WTC11 (cell line): Measurements from ENCODE around the gene SLC18A2. TPM values are rescaled to one million over a fixed set of nuclear protein-coding genes. Genes with fewer than 3 reads are reported as not detected.

ENCODE experiments used
- ATAC-seq: fragments of 200-7000 bp; cut with Tn5 transposase; 2 replicates; pipeline ENCODE4 v1.10.0; 2021; ENCODE audit warnings: mild to moderate bottlenecking, moderate library complexity
- CTCF ChIA-PET: fragments of 300-600 bp; sonication (Branson Sonifier 250); formaldehyde crosslinking; loops from one replicate; lab custom pipeline; 2021; ENCODE audit warnings: antibody characterized with exemption; lab: Charles Lee
- POLR2A ChIA-PET: fragments of 350-600 bp; sonication (Branson Sonifier 250); formaldehyde crosslinking; loops from one replicate; lab custom pipeline; 2021; ENCODE audit warnings: antibody characterized with exemption; lab: Charles Lee
- DNase-seq: peaks from one replicate; pipeline ENCODE4 v3.0.0; 2021; ENCODE audit warnings: low spot score
- H3K27ac Mint-ChIP-seq: 2 replicates; pipeline ENCODE4 v1.8.0; 2021; ENCODE audit warnings: mixed read lengths
- H3K27me3 Mint-ChIP-seq: 2 replicates; pipeline ENCODE4 v1.8.0; 2021; ENCODE audit warnings: low read depth, mild to moderate bottlenecking, moderate library complexity, mixed read lengths
- H3K36me3 Mint-ChIP-seq: 2 replicates; pipeline ENCODE4 v1.8.0; 2021; ENCODE audit warnings: mixed read lengths
- H3K4me1 Mint-ChIP-seq: 2 replicates; pipeline ENCODE4 v1.8.0; 2022; ENCODE audit warnings: mixed read lengths
- H3K4me3 Mint-ChIP-seq: 2 replicates; pipeline ENCODE4 v1.8.0; 2021; ENCODE audit warnings: mild to moderate bottlenecking, moderate library complexity, mixed read lengths
- H3K9me3 Mint-ChIP-seq: 2 replicates; pipeline ENCODE4 v1.8.0; 2021; ENCODE audit warnings: mixed read lengths
- AFF4 ChIP-seq: sonication (generic); formaldehyde crosslinking; IDR thresholded peaks from 2 replicates; pipeline ENCODE4 v1.8.1; 2023; ENCODE audit warnings: mild to moderate bottlenecking, missing genetic modification reagents, borderline replicate concordance
- CREB1 ChIP-seq: sonication (generic); formaldehyde crosslinking; IDR thresholded peaks from 2 replicates; pipeline ENCODE4 v1.8.0; 2023; ENCODE audit warnings: mild to moderate bottlenecking, missing genetic modification reagents
- CTCF ChIP-seq: fragments of 200-600 bp; IDR thresholded peaks from 2 replicates; pipeline ENCODE4 v1.8.0; 2022; ENCODE audit warnings: antibody characterized with exemption
- FOXK1 ChIP-seq: sonication (generic); formaldehyde crosslinking; IDR thresholded peaks from 2 replicates; pipeline ENCODE4 v1.8.0; 2022; ENCODE audit warnings: mild to moderate bottlenecking, moderate library complexity, missing genetic modification reagents
- NR3C1 ChIP-seq: sonication (generic); formaldehyde crosslinking; conservative IDR thresholded peaks from 2 replicates; pipeline ENCODE4 v1.8.1; 2023; ENCODE audit warnings: low read depth, mild to moderate bottlenecking, missing genetic modification reagents
- PRRX2 ChIP-seq: fragments of 250-450 bp; sonication (Bioruptor Pico); IDR thresholded peaks from 2 replicates; pipeline ENCODE4 v1.8.0; 2021; ENCODE audit warnings: mild to moderate bottlenecking
- SMAD3 ChIP-seq: sonication (generic); formaldehyde crosslinking; IDR thresholded peaks from 2 replicates; pipeline ENCODE4 v1.8.0; 2022; ENCODE audit warnings: missing genetic modification reagents, mild to moderate bottlenecking, borderline replicate concordance
- SMAD4 ChIP-seq: sonication (generic); formaldehyde crosslinking; IDR thresholded peaks from 2 replicates; pipeline ENCODE4 v1.8.0; 2022; ENCODE audit warnings: mild to moderate bottlenecking, missing genetic modification reagents
- SP1 ChIP-seq: sonication (generic); formaldehyde crosslinking; conservative IDR thresholded peaks from 2 replicates; pipeline ENCODE4 v1.8.1; 2022; ENCODE audit warnings: missing genetic modification reagents
- TEAD1 ChIP-seq: sonication (generic); formaldehyde crosslinking; IDR thresholded peaks from 2 replicates; pipeline ENCODE4 v1.8.0; 2022; ENCODE audit warnings: mild to moderate bottlenecking, missing genetic modification reagents
- ZNF396 ChIP-seq: fragments of 250-450 bp; sonication (Bioruptor Pico); IDR thresholded peaks from 2 replicates; pipeline ENCODE4 v1.8.0; 2021; ENCODE audit warnings: mild to moderate bottlenecking, moderate library complexity, borderline replicate concordance
- total RNA-seq: library from RNA; stranded (reverse); gene quantifications from 3 replicates; pipeline ENCODE4 v1.2.3, GENCODE V29; 2021
- TF ChIP-seq, protein P1 (sequence below): sonication (generic); formaldehyde crosslinking; IDR thresholded peaks from 2 replicates; pipeline ENCODE4 v1.8.1; 2023; ENCODE audit warnings: mild to moderate bottlenecking, missing genetic modification reagents, moderate library complexity
- TF ChIP-seq, protein P2 (sequence below): sonication (generic); formaldehyde crosslinking; IDR thresholded peaks from 2 replicates; pipeline ENCODE4 v1.8.1; 2022; ENCODE audit warnings: missing genetic modification reagents, borderline replicate concordance

The SLC18A2 gene
- total RNA-seq, 1 experiment from 2014 or later: 5.9 TPM

DNA sequence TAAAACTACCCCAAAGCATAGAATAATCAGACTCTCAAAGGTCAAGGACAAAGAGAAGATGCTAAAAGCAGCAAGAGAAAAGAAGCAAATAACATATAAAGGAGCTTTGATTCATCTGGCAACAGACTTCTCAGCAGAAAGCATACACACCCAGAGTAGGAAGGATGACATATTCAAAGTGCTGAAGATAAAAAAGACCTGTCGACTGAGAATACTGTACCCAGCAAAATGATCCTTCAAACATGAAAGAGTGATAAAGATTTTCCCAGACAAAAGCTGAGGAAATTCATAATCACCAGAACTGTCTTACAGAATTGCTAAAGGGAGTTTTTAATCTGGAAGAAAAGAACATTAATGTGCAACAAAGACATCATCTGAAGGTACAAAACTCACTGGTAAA lies 28.7 kb upstream of the SLC18A2 start (continued):
- TF ChIP-seq, protein P1, sequence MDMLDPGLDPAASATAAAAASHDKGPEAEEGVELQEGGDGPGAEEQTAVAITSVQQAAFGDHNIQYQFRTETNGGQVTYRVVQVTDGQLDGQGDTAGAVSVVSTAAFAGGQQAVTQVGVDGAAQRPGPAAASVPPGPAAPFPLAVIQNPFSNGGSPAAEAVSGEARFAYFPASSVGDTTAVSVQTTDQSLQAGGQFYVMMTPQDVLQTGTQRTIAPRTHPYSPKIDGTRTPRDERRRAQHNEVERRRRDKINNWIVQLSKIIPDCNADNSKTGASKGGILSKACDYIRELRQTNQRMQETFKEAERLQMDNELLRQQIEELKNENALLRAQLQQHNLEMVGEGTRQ (CRISPR knock-in tag): no peak
- TF ChIP-seq TEAD1 (no peak), PRRX2 (no peak), SMAD3 (CRISPR knock-in tag) (no peak), CTCF (no peak)

DNA sequence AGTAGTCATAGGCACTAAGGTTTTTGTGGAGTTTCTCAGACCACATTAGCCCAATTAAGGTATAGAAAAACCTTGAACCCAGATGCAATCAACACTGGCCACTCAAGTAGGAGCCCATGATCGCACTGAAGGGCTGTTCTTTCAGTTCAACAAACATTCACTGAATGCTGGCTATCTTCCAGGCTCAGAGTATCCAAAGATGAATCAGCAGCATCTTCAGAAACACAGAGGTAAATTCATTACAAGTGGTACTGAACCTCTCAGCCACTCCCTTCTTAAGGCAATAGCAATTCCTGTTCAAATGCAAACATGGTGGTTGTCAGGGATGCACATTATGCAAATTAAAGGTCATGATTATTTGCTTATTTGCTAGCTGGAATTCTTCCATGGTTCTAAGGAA lies 26.5 kb upstream of the SLC18A2 start:
- ChIA-PET POLR2A (no interaction called here), CTCF (no interaction called here)
- Mint-ChIP-seq H3K27ac (no peak overlapping the region), H3K36me3 (peaks cover 8% of the 10 kb centered on the region; the same call in 1 of the 2 replicates), H3K27me3 (peaks cover 75% of the 10 kb centered on the region), H3K9me3 (peaks cover 26% of the 10 kb centered on the region), H3K4me1 (peaks cover 10% of the 10 kb centered on the region), H3K4me3 (no peak overlapping the region)
- DNase-seq: no peak
- no peak for TF ChIP-seq SP1
- TF ChIP-seq ZNF396 (CRISPR knock-in tag): no peak
- no peak for TF ChIP-seq SMAD4 (CRISPR knock-in tag)
- TF ChIP-seq NR3C1 (CRISPR knock-in tag): no peak
- TF ChIP-seq SMAD3 (CRISPR knock-in tag): no peak
- no peak for TF ChIP-seq TEAD1
- ATAC-seq: no peak

DNA sequence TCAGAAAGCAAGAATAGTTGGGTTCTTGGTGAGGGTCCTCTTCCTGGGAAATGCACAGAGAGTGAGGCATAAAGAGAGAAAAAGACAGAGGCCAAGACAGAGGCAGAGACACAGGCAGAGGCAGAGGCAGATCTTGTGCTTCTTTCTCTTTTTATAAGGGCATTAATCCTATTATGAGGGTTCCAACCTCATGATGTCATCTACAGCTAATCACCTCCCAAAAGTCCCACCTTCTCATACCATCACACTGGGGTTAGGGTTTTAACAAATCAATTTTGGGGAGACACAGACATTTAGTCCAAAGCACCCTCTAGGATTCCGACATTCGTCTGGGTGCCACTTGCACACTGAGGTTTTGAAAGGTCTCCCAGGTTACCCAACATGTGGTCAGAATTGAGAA lies 25.8 kb upstream of the SLC18A2 start:
- peaks cover 75% of the 10 kb centered on the region for H3K27me3 Mint-ChIP-seq
- H3K27ac Mint-ChIP-seq: no peak overlapping the region
- peaks cover 26% of the 10 kb centered on the region for H3K9me3 Mint-ChIP-seq
- no peak overlapping the region for H3K4me3 Mint-ChIP-seq
- ChIA-PET CTCF (interaction anchor here (4.1 kb wide), 1 partner anchor 104 kb away, joined by 119 read pairs; no protein-coding TSS in a partner anchor), POLR2A (no interaction called here)
- ATAC-seq: no peak
- TF ChIP-seq, protein P2, sequence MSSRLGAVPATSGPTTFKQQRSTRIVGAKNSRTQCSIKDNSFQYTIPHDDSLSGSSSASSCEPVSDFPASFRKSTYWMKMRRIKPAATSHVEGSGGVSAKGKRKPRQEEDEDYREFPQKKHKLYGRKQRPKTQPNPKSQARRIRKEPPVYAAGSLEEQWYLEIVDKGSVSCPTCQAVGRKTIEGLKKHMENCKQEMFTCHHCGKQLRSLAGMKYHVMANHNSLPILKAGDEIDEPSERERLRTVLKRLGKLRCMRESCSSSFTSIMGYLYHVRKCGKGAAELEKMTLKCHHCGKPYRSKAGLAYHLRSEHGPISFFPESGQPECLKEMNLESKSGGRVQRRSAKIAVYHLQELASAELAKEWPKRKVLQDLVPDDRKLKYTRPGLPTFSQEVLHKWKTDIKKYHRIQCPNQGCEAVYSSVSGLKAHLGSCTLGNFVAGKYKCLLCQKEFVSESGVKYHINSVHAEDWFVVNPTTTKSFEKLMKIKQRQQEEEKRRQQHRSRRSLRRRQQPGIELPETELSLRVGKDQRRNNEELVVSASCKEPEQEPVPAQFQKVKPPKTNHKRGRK (CRISPR knock-in tag): no peak
- no peak for TF ChIP-seq NR3C1 (CRISPR knock-in tag)
- TF ChIP-seq FOXK1 (CRISPR knock-in tag): no peak
- no peak for TF ChIP-seq AFF4 (CRISPR knock-in tag)
- TF ChIP-seq CREB1 (CRISPR knock-in tag): no peak
- H3K4me1 Mint-ChIP-seq: peaks cover 10% of the 10 kb centered on the region
- H3K36me3 Mint-ChIP-seq: peaks cover 8% of the 10 kb centered on the region; the same call in 1 of the 2 replicates
- no peak for DNase-seq
